Measurements from ENCODE around the gene ST7L.

Gene ST7L

GRCh38 chr1:112619518-112620376 is 806 bp upstream of the ST7L start, which contains the start of gene CAPZA1:
CAPZA1 (plus strand) TSS chr1:112619832; CDS start chr1:112619845, 13 bp downstream.
- in situ Hi-C loops (cut with MboI; ENCODE audit: low sequenced_read_pairs), result no loop called here

- in situ Hi-C loops (cut with MboI; ENCODE audit: low sequenced_read_pairs), result no loop called here
These were observed 724 bp downstream of the ST7L start for GRCh38 chr1:112618114-112618720.

DNA sequence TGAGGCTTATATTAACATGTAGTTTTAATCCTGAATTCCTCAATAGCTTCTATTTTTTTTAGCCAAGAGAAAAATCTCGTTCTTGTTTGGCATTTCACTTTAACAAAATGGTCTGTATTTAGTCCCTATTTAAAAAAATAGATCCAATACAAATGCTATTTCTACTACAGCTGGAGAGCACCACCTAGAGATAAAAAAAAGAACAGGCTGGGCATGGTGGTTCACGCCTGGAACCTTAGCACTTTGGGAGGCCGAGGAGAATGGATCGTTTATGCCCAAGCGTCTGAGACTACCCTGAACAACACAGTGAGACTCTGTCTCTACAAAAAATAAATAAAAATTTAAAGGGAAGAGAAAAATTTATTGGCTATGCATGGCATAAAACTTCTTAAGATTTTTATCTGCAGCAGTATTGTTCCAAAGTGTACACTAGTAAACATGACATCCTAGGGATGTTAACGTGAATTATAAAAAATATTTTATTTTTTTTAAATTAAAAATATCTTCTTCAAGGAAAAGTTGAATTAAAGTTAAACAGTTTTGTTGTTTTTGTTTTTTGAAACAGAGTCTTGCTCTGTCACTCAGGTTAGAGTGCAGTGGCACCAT is 4.4 kb downstream of the ST7L start:
- in situ Hi-C loops (cut with MboI; ENCODE audit: low sequenced_read_pairs), result no loop called here

DNA sequence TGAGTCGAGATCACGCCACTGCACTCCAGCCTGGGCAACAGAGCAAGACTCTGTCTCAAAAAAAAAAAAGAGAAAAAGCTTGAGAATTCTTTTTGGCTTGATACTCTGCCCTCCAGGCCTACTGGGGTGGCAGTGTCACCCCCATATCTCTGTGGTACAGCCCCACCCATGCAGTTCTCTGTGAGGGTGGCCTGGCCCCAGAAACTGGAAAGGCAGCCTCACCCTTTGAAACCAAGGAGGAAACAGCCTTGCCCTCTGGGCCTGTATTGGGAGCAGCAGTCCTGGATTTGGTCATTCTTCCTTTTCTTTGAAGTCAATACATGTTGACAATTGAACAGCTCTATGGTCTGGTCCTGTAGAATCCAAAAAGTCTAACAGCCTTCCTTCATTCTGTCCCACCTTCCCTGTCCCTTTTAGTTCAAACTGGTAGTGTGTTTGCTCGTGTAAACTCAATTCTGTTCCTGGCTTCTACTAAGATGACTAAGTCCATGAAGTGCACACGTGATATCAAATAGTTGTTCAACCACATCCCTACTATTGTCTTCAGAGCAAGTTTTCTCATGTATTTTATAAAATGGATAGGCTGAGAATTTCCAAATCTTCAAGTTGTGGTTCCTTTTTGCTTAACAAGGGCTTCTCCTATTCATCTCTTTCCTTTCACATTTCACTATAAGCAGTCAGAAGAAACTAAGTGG is 13.2 kb downstream of the ST7L start:
- in situ Hi-C loops (cut with MboI; ENCODE audit: low sequenced_read_pairs), result no loop called here

DNA sequence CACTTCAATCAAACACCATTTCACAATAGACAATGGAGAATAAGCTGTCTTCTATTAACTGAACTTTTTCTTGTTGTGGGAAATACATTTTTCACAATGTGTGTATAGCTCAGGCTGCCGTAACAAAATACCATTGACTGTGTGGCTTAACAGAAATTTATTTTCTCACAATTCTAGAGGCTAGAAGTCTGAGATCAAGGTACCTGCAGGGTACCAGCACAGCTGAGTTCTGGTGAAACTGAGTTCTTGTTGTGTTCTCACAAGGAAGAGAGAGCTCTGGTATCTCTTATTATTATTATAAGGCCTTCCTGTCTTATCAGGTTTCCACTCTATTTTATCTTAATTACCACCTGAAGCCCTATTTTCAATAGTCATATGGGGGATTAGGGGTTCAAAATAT is 15.4 kb downstream of the ST7L start:
- in situ Hi-C loops (cut with MboI; ENCODE audit: low sequenced_read_pairs), result no loop called here

DNA sequence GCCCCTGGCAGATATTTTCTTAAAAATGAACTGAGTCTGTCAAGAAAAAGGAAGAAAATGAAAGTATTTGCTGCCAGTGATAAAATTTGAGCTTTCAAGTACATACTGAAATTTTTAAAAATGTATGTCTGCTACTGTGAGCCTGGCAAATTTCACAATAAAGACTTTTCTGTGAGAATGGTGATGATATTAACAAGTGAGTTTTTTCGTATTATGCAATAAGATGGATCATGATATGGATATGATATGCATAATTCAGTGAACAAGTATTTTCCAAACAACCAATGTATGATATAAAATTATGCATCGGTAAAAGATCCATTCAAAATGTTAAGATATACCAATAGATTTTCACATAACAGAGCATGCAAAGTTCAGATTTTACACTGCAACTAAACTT is 15.9 kb downstream of the ST7L start:
- in situ Hi-C loops (cut with MboI; ENCODE audit: low sequenced_read_pairs), result no loop called here

DNA sequence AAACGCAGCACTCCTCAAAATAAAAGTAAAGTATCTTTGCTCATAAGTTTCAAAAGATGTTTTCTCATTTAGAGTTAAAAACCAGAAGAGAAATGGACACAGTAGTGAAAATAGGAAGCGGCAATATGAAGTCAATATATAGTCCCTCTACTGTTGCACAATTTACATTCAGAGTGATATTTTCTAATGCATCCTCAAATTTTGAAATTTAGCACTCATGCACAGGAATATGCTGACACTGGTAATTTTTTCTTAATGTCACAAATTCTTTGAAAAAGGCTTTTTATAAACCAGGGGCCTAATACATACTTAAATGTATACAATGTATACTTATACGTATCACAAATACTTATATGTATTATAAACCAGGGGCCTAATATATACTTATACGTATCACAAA is 19.5 kb downstream of the ST7L start:
- in situ Hi-C loops (cut with MboI; ENCODE audit: low sequenced_read_pairs), result no loop called here

DNA sequence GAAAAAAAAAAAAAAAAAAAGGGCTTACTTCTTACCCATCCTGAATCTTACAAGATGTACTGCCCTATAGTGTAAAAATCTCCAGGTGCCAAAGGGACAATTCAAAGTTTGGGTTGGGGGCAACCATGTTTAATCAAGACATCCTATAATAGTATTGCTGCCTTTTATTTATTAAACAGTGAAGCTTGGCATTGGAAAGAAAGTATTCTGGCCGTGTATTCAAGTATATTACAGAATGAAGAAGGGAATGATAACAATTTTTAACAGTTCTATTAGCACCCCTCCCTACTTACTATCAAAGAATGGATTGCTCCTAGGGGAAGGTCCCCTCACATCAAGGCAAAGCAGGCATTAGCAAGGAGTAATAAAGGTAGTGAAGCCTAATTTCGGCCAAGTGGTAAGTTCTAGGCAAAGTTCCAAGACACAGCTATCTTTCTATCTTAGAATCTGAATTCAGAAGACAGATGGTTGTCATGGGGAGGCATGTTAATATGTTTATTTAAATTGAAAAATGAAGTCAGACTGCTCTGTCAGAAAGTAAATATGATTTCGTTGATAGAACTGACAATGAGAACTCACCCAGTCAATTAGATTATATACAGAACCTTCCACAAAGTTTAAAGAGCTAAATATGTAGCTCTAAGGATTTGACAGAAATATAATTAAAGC is 24.6 kb downstream of the ST7L start:
- in situ Hi-C loops (cut with MboI; ENCODE audit: low sequenced_read_pairs), result no loop called here

- in situ Hi-C loops (cut with MboI; ENCODE audit: low sequenced_read_pairs), result no loop called here
These were observed 29.2 kb downstream of the ST7L start for GRCh38 chr1:112589766-112590165.

GRCh38 chr1:112583366-112583765 is 35.6 kb downstream of the ST7L start:
- in situ Hi-C loops (cut with MboI; ENCODE audit: low sequenced_read_pairs), result no loop called here

GRCh38 chr1:112581586-112582192 is 37.3 kb downstream of the ST7L start:
- in situ Hi-C loops (cut with MboI; ENCODE audit: low sequenced_read_pairs), result no loop called here

DNA sequence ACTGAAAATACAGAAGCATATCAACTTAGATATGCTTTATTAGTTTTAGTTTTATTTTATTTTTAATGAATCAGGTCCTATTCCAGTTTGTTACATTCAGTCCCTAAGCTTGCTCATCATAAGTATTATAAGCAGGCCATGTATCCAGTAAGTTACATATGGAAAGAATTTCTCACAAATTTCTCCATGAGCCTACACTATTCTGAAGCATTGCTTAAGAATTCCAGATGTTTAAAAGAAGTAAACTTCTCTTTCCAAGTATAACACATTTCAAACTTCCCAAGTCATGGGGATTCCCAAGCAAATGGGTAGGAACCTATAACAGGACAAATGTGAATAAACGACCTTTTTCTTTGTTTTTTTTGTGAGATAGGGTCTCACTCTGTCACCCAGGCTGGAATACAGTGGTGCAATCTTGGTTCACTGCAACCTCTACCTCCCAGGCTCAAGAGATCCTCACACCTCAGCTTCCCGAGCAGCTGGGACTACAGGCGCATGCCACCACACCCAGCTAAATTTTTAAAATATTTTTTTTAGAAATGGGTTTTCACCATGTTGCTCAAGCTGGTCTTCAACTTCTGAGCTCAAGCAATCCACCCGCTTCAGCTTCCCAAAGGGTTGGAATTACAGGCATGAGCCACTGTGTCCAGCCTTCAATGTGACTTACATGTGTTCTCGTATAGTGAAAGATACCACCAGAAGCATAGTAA is 39.0 kb downstream of the ST7L start:
- in situ Hi-C loops (cut with MboI; ENCODE audit: low sequenced_read_pairs), result no loop called here

DNA sequence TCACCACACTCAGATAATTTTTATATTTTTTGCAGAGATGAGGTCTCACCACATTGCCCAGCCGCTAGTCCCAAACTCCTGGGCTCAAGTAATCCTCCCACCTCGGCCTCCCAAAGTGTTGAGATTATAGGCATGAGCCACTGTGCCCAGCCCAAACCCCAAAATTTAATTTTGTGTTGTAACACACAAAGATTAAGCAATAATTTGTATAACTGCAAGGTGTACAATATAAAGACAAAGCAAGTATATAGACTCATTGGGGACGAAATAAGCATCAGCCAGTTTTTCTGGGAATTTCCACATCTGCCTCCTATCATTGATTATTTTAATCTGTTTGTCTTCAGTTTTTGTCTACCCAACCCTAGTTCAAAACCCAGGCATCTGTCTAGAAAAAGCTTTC is 42.7 kb downstream of the ST7L start:
- in situ Hi-C loops (cut with MboI; ENCODE audit: low sequenced_read_pairs), result no loop called here

GRCh38 chr1:112575154-112575804 is 43.7 kb downstream of the ST7L start:
- in situ Hi-C loops (cut with MboI; ENCODE audit: low sequenced_read_pairs), result no loop called here

DNA sequence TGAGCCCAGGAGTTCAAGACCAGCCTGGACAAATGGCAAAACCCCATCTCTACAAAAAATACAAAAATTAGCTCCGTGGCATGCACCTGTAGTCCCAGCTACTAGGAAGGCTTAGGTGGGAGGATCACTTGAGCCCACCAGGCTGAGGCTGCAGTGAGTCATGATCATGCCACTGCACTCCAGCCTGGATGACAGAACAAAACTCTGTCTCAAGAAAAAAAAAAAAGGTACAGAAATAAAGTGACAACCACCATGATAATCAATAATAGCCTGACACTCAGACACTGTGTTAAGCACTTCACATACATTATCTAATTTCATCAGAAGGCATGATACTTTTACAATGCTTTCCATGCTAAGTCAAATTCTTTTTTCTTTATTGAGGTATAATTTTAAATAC is 53.1 kb downstream of the ST7L start:
- in situ Hi-C loops (cut with MboI; ENCODE audit: low sequenced_read_pairs), result no loop called here

DNA sequence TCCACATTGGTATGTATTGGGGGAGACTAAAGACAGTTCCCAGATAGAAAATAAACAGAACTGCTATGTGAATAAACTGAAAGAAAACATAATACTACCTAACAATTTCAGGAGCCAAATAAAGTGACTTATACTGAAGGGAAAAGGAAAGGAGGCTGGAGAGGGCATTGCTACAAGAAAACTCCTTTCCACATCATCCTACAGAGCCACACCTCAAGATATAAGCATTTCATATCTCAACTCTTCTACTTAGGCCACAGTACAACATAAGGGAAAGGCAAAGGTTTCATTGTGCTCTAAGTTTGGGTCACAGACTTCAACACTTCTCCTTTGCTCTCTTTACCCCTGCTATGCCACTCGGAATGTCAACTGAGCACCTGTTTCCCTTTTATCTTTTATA is 54.9 kb downstream of the ST7L start:
- in situ Hi-C loops (cut with MboI; ENCODE audit: low sequenced_read_pairs), result no loop called here

- in situ Hi-C loops (cut with MboI; ENCODE audit: low sequenced_read_pairs), result no loop called here
These were observed 55.6 kb downstream of the ST7L start for GRCh38 chr1:112563341-112563740.

- in situ Hi-C loops (cut with MboI; ENCODE audit: low sequenced_read_pairs), result no loop called here
These were observed 60.3 kb downstream of the ST7L start for GRCh38 chr1:112558634-112559033.

- in situ Hi-C loops (cut with MboI; ENCODE audit: low sequenced_read_pairs), result no loop called here
These were observed 61.6 kb downstream of the ST7L start for GRCh38 chr1:112557385-112557784.

Measured in hTERT RPE-1 (cell line).